Mesodermal cell (in vitro differentiated cells): ENCODE data around the gene ZNF385D.

Source experiments
- H3K27ac ChIP-seq: 2 replicates; pipeline ENCODE4 v1.7.0; 2013; ENCODE audit warnings: mild to moderate bottlenecking, low read depth, low read length, moderate library complexity; ENCODE audit not compliant: severe bottlenecking
- H3K36me3 ChIP-seq: 2 replicates; pipeline ENCODE4 v1.7.1; 2013; ENCODE audit warnings: mild to moderate bottlenecking, low read length, moderate library complexity; ENCODE audit not compliant: control insufficient read depth, insufficient read depth
- H3K4me1 ChIP-seq: one replicate; pipeline ENCODE4 v1.7.1; 2013; ENCODE audit warnings: mild to moderate bottlenecking, low read length; ENCODE audit not compliant: insufficient read depth, control insufficient read depth, poor library complexity, severe bottlenecking
- H3K4me3 ChIP-seq: 2 replicates; pipeline ENCODE4 v1.7.0; 2013; ENCODE audit warnings: low read length, control low read depth, mild to moderate bottlenecking; ENCODE audit not compliant: insufficient read depth, poor library complexity, severe bottlenecking; ENCODE audit errors: extremely low read depth
- H3K9me3 ChIP-seq: 2 replicates; pipeline ENCODE4 v1.7.1; 2013; ENCODE audit warnings: mild to moderate bottlenecking, low read length, moderate library complexity; ENCODE audit not compliant: control insufficient read depth
- WGBS, 2 experiments: methylation state at CpG; one replicate each; pipeline ENCODE4 v1.1.5; 2013; ENCODE audit warnings: missing lambda C conversion rate in 2 of 2; ENCODE audit not compliant: insufficient coverage in 2 of 2; 5-methylcytosine and 5-hydroxymethylcytosine counted together

ZNF385D gene

GRCh38 chr3:21425715-21426114, 325.3 kb downstream of the ZNF385D start:
- Histone ChIP-seq H3K27ac (no peak overlapping the region), H3K9me3 (no peaks in the 10 kb centered on the region), H3K4me3 (no peak overlapping the region), H3K4me1 (no peaks in the 10 kb centered on the region), H3K36me3 (no peaks in the 10 kb centered on the region)
- no CpG with 5 or more reads among the region's 2 CpGs for WGBS, 2 experiments

- Histone ChIP-seq H3K36me3 (no peaks in the 10 kb centered on the region), H3K27ac (no peak overlapping the region), H3K4me1 (no peaks in the 10 kb centered on the region), H3K9me3 (no peaks in the 10 kb centered on the region), H3K4me3 (no peak overlapping the region)
- WGBS, 2 experiments = 76 to 82% methylated on average over 6 to 7 of the region's 9 CpGs
Observed at GRCh38 chr3:21421096-21421495, 329.9 kb downstream of the ZNF385D start.

GRCh38 chr3:21417991-21418390, 333.0 kb downstream of the ZNF385D start:
- no peak overlapping the region for H3K27ac ChIP-seq
- no CpG with 5 or more reads among the region's 1 CpG for WGBS, 2 experiments
- no peaks in the 10 kb centered on the region for H3K4me1 ChIP-seq
- H3K4me3 ChIP-seq = no peak overlapping the region
- H3K36me3 ChIP-seq = no peaks in the 10 kb centered on the region
- no peaks in the 10 kb centered on the region for H3K9me3 ChIP-seq

- WGBS, 2 experiments = 83 to 100% methylated on average over 1 to 2 of the region's 4 CpGs
- Histone ChIP-seq H3K4me1 (no peaks in the 10 kb centered on the region), H3K36me3 (no peaks in the 10 kb centered on the region), H3K9me3 (no peaks in the 10 kb centered on the region), H3K4me3 (no peak overlapping the region), H3K27ac (no peak overlapping the region)
Observed at GRCh38 chr3:21414506-21414905, 336.5 kb downstream of the ZNF385D start.

- 80% methylated on average over 1 of the region's 1 CpG; no CpG with 5 or more reads in 1 of the 2 experiments for WGBS, 2 experiments
- Histone ChIP-seq H3K36me3 (no peaks in the 10 kb centered on the region), H3K4me1 (no peaks in the 10 kb centered on the region), H3K9me3 (no peaks in the 10 kb centered on the region), H3K4me3 (no peak overlapping the region), H3K27ac (no peak overlapping the region)
Observed at GRCh38 chr3:21411058-21411457, 340.0 kb downstream of the ZNF385D start.

- no peaks in the 10 kb centered on the region for H3K4me1 ChIP-seq
- H3K9me3 ChIP-seq = no peaks in the 10 kb centered on the region
- no peak overlapping the region for H3K4me3 ChIP-seq
- WGBS, 2 experiments = 70 to 100% methylated on average over 1 of the region's 2 CpGs
- H3K36me3 ChIP-seq = no peaks in the 10 kb centered on the region
- no peak overlapping the region for H3K27ac ChIP-seq
Observed at GRCh38 chr3:21409401-21409800, 341.6 kb downstream of the ZNF385D start.

- no peak overlapping the region for H3K27ac ChIP-seq
- H3K9me3 ChIP-seq = no peaks in the 10 kb centered on the region
- no CpG with 5 or more reads among the region's 1 CpG for WGBS, 2 experiments
- H3K36me3 ChIP-seq = no peaks in the 10 kb centered on the region
- no peak overlapping the region for H3K4me3 ChIP-seq
- H3K4me1 ChIP-seq = no peaks in the 10 kb centered on the region
Observed at GRCh38 chr3:21407743-21408142, 343.3 kb downstream of the ZNF385D start.

GRCh38 chr3:21405671-21406667, 345.0 kb downstream of the ZNF385D start:
- WGBS, 2 experiments = 92% methylated on average over 39 to 40 of the region's 47 CpGs
- no peaks in the 10 kb centered on the region for H3K9me3 ChIP-seq
- H3K27ac ChIP-seq = no peak overlapping the region
- H3K4me1 ChIP-seq = no peaks in the 10 kb centered on the region
- no peaks in the 10 kb centered on the region for H3K36me3 ChIP-seq
- H3K4me3 ChIP-seq = no peak overlapping the region

GRCh38 chr3:21398461-21398860, 352.5 kb downstream of the ZNF385D start:
- H3K27ac ChIP-seq = no peak overlapping the region
- no peaks in the 10 kb centered on the region for H3K36me3 ChIP-seq
- no peaks in the 10 kb centered on the region for H3K9me3 ChIP-seq
- WGBS, 2 experiments = 95 to 100% methylated on average over 2 to 4 of the region's 4 CpGs
- H3K4me1 ChIP-seq = no peaks in the 10 kb centered on the region
- H3K4me3 ChIP-seq = no peak overlapping the region

- H3K36me3 ChIP-seq = no peaks in the 10 kb centered on the region
- H3K4me1 ChIP-seq = no peaks in the 10 kb centered on the region
- no peaks in the 10 kb centered on the region for H3K9me3 ChIP-seq
- no peak overlapping the region for H3K27ac ChIP-seq
- WGBS, 2 experiments = 85 to 92% methylated on average over 1 to 2 of the region's 4 CpGs
- no peak overlapping the region for H3K4me3 ChIP-seq
Observed at GRCh38 chr3:21393683-21394311, 357.2 kb downstream of the ZNF385D start.

- WGBS, 2 experiments = no CpG with 5 or more reads among the region's 1 CpG
- Histone ChIP-seq H3K9me3 (peaks cover 4% of the 10 kb centered on the region), H3K4me1 (no peaks in the 10 kb centered on the region), H3K36me3 (no peaks in the 10 kb centered on the region), H3K4me3 (no peak overlapping the region), H3K27ac (no peak overlapping the region)
Observed at GRCh38 chr3:21392526-21392925, 358.5 kb downstream of the ZNF385D start.
